GM18907 (cell line): ENCODE measurements around the gene MFAP3L.

Source experiments
- ATAC-seq: cut with Tn5 transposase; IDR thresholded peaks from one replicate; pipeline ENCODE4 v1.9.1; 2021; ENCODE audit warnings: mild to moderate bottlenecking, moderate library complexity; ENCODE audit not compliant: unreplicated experiment

Gene MFAP3L

GRCh38 chr4:169996379-169997240, 29.6 kb downstream of the MFAP3L start:
- no peak for ATAC-seq

- ATAC-seq = no peak
These were observed 32.7 kb downstream of the MFAP3L start for GRCh38 chr4:169993531-169993930.

- ATAC-seq = no peak
These were observed 37.9 kb downstream of the MFAP3L start for GRCh38 chr4:169988252-169988651.

- ATAC-seq = no peak
These were observed 38.6 kb downstream of the MFAP3L start for GRCh38 chr4:169987327-169988228.

GRCh38 chr4:169986369-169986768, 39.8 kb downstream of the MFAP3L start:
- ATAC-seq = no peak

- ATAC-seq = no peak
These were observed 40.3 kb downstream of the MFAP3L start for GRCh38 chr4:169985881-169986280.

- no peak for ATAC-seq
These were observed 41.5 kb downstream of the MFAP3L start for GRCh38 chr4:169984745-169985144.

GRCh38 chr4:169984173-169984572, 42.0 kb downstream of the MFAP3L start:
- no peak for ATAC-seq

- no peak for ATAC-seq
These were observed 49.2 kb downstream of the MFAP3L start for GRCh38 chr4:169976951-169977350.

- no peak for ATAC-seq
These were observed 50.1 kb downstream of the MFAP3L start for GRCh38 chr4:169975838-169976796.

GRCh38 chr4:169975131-169975837, 50.9 kb downstream of the MFAP3L start:
- no peak for ATAC-seq

GRCh38 chr4:169971456-169972015, 54.7 kb downstream of the MFAP3L start:
- no peak for ATAC-seq

GRCh38 chr4:169968999-169969398, 57.2 kb downstream of the MFAP3L start:
- no peak for ATAC-seq

GRCh38 chr4:169963998-169964397, 62.2 kb downstream of the MFAP3L start:
- no peak for ATAC-seq

GRCh38 chr4:169959254-169959653, 66.9 kb downstream of the MFAP3L start:
- ATAC-seq = no peak

GRCh38 chr4:169958629-169959028, 67.6 kb downstream of the MFAP3L start:
- ATAC-seq = no peak

- no peak for ATAC-seq
These were observed 68.4 kb downstream of the MFAP3L start for GRCh38 chr4:169957785-169958184.

GRCh38 chr4:169956091-169956843, 69.9 kb downstream of the MFAP3L start:
- ATAC-seq = no peak

GRCh38 chr4:169955521-169955920, 70.7 kb downstream of the MFAP3L start:
- ATAC-seq = no peak
